ENCODE results near the gene CAMKK2.
"Not testable (repeated sequence)": the region's sequence is repeated elsewhere in the genome, so short reads cannot be mapped to it uniquely, and the experiment has no call there.

The CAMKK2 gene

DNA sequence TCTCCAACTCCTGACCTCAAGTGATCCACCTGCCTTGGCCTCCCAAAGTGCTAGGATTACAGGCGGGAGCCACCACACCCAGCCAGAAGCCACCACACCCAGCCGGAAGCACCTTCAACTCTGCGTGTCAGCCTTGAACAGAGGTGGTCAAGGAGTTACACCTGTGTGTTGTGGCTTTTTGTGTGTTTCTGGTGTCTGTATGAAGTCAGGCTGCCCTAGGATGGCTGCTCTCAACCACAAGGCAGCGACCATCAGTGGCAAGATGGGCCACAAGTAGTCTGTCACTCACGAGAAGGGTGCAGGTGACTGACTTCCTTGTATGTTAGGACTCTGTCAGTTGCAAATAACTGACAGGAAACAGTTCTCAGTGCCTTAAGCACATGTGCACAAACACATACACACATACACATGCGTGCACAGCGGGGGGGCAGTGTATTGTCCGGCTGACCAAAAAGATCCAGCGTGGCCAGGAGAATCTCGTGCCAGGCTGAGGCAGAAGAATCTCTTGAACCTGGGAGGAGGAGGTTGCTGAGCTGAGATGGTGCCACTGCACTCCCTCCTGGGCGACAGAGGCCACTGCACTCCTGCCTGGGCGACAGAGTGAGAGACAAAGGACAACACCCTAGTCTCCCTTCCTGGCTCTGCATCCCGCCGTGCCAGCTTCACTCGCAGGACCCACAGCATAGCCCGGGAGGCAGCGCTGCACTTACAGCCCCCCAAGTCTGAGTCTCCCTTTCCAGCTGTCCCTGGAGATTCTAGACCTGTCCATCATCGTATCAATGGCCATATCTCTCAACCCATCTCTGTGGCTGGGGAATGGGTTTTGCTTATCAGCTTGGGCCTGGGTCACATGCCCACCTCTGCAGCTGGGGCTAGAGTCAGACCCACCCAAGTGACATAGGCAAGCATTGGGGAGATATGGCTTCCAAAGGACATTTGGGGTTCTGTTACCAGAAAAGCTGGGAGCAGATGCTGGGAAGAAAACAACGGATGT lies 72.9 kb downstream of the CAMKK2 start:
- DNase-seq (ENCODE audit: low spot score), result peak; percentile 55

GRCh38 chr12:121222847-121223246 lies 73.7 kb downstream of the CAMKK2 start:
- DNase-seq (ENCODE audit: low spot score), result no peak

GRCh38 chr12:121219353-121219986 lies 77.0 kb downstream of the CAMKK2 start:
- DNase-seq (ENCODE audit: low spot score), result no peak

DNA sequence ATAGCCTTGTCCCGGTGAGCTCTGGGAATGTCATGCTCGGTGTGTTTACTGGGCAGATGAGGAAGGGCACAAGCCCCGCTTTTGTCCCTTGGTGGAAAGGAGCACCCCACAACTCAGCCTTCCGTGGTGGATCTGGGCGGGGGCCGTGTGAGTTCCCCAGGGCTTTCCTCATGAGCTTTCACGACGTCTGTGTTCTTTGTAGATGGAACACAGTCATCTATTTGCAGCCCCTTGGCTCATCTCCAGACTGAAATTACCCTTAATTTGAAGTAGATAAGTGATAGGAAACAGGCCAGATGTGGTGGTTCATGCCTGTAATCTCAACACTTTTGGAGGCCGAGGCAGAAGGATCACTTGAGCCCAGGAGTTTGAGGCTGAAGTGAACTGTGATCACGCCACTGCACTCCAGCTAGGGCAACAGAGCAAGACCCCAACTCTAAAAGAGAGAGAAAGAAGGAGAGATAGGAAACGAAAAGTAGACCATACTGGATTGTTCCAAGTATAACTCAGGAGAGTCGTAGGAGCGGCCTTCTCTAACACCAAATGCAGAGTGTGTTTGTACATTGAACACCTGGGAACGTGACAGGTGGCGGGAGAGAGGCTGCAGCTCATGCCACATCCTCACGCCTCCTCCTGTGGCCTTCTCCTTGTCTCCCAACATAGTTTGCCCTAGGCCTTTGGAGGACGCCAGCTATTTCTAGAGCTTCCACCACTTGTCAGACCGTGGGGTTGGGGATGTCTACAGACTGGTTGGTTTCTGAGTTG lies 77.7 kb downstream of the CAMKK2 start:
- DNase-seq (ENCODE audit: low spot score), result no peak

DNA sequence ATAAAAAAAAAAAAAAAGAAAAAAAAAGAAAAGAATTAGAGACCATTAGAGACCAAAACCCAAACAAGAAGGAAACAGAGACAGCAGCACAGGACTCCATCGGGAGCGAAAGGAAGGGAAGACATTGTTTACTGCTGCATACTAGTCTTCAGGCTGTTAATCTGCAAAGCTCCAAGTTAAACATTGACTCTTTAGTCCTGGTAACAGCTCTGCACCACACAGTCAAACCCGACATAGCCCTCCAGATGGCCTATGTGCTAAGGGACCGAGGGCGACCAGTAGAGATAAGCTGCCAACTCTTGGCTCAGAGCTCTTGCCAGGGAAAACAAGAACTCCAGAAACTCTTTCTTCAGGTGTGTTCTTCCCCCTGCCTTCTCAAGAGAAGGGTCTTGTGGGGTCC lies 78.7 kb downstream of the CAMKK2 start:
- no peak for DNase-seq (ENCODE audit: low spot score)

GRCh38 chr12:121217063-121217462 lies 79.4 kb downstream of the CAMKK2 start:
- no peak for DNase-seq (ENCODE audit: low spot score)

DNA sequence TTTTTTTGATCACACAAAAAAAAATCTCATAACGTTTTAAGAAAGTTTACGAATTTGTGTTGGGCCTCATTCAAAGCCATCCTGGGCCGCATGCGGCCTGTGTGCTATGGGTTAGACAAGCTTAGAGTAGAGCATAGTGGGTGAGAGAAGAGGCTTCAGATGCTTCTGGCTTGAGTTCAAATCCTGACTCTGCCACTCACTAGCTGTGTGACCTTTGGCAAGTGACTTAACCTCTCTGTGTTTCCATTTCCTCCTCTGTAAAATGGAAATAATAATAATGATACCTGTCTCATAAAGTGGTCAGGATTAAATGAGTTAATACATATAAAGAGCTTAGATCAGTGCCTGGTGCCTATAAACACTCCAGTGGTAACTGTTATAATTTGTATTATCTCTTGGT lies 80.4 kb downstream of the CAMKK2 start:
- DNase-seq (ENCODE audit: low spot score), result no peak

- no peak for DNase-seq (ENCODE audit: low spot score)
Observed at GRCh38 chr12:121214855-121215745, 81.4 kb downstream of the CAMKK2 start.

DNA sequence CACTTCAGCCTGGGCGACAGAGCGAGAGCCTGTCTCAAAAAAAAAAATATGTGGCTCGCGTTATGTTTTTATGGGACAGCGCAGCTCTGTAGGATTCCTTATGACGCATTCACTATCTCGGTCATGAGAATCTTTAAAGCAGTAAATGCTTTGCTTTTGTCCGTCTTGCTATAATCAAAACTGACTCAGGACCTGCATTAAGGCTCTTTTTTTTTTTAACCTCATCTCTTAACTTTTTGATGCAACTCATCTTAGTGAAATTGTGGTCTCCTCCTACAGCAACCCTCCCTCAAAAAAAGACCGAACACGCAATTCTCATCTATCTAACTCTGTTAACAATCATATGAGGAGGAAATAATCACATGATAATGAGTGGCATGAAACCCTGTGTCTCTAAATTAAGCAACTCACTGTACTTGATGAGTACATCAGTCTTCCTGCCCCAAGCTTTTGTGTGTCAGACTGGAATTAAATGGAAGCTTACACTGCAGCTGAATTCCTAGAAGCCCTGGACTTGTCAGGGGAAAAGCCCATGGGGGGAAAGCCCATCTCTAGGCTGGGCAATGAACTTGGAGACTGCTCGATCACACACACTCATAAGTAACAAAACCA lies 82.2 kb downstream of the CAMKK2 start:
- DNase-seq (ENCODE audit: low spot score), result no peak

- no peak for DNase-seq (ENCODE audit: low spot score)
Observed at GRCh38 chr12:121212875-121213274, 83.6 kb downstream of the CAMKK2 start.

GRCh38 chr12:121209624-121210572 lies 86.6 kb downstream of the CAMKK2 start, which contains the start of gene P2RX4:
TSS of gene P2RX4 (plus strand) at chr12:121210129. CDS start at chr12:121210165, 36 bp downstream.
- DNase-seq (ENCODE audit: low spot score), result peak; percentile 95

GRCh38 chr12:121209221-121209620 lies 87.3 kb downstream of the CAMKK2 start:
- no peak for DNase-seq (ENCODE audit: low spot score)

GRCh38 chr12:121208571-121208970 lies 87.9 kb downstream of the CAMKK2 start:
- not testable (repeated sequence) for DNase-seq (ENCODE audit: low spot score)

- DNase-seq (ENCODE audit: low spot score), result no peak
Observed at GRCh38 chr12:121205491-121205890, 91.0 kb downstream of the CAMKK2 start.

DNA sequence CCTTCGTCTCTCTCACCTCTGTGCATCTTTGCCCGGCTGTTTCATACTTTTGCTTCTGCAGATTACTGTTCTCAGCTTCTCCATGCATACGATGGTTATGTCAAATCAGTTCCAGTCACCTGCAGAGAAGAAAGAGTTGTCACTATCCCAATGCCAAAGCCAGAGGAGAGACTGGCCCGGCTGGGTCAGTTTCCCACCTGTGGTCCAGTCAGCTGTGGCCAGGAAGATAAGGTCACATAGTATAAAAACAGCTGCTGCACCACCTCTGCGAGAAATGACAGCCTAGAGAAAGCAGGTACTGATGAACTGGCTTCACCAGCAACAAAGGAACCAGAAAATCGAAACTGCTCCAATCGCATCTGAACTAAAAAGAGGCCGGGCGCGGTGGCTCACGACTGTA lies 93.0 kb downstream of the CAMKK2 start:
- DNase-seq (ENCODE audit: low spot score), result no peak

GRCh38 chr12:121202407-121203355 lies 93.8 kb downstream of the CAMKK2 start:
- DNase-seq (ENCODE audit: low spot score), result no peak

- not testable (repeated sequence) for DNase-seq (ENCODE audit: low spot score)
Observed at GRCh38 chr12:121201140-121201539, 95.4 kb downstream of the CAMKK2 start.

GRCh38 chr12:121198949-121199348 lies 97.6 kb downstream of the CAMKK2 start:
- DNase-seq (ENCODE audit: low spot score), result no peak

- no peak for DNase-seq (ENCODE audit: low spot score)
Observed at GRCh38 chr12:121196902-121197301, 99.6 kb downstream of the CAMKK2 start.
